ENCODE results near the gene LRRK1. TPM values are rescaled to one million over a fixed set of nuclear protein-coding genes. Genes with fewer than 3 reads are reported as not detected.

LRRK1 gene
- 13.2 TPM for polyA plus RNA-seq

GRCh38 chr15:100918690-100919480, at the start of gene LRRK1:
LRRK1 (plus strand) TSS chr15:100919357; CDS start chr15:100924633, 5,276 bp downstream.
- peaks cover 3% of the 10 kb centered on the region for H3K36me3 Mint-ChIP-seq
- H3K9me3 Mint-ChIP-seq: no peaks in the 10 kb centered on the region
- no peaks in the 10 kb centered on the region for H3K27me3 Mint-ChIP-seq
- H3K4me1 Mint-ChIP-seq: peaks cover 32 to 44% (median 39%) of the 10 kb centered on the region in 3 donors
- peak within 1 kb of the TSS; percentile 94 to 97 (median 97) for H3K4me3 Mint-ChIP-seq
- peak within 1 kb of the TSS; percentile 81 to 95 (median 89) for H3K27ac Mint-ChIP-seq

- Mint-ChIP-seq H3K4me3 (no peak overlapping the region), H3K36me3 (peaks cover 4% of the 10 kb centered on the region), H3K4me1 (peaks cover 0 to 3% (median 2%) of the 10 kb centered on the region in 3 donors), H3K27me3 (peaks cover 27% of the 10 kb centered on the region), H3K27ac (no peak overlapping the region), H3K9me3 (peaks cover 4 to 12% (median 5%) of the 10 kb centered on the region in 3 donors)
Observed at GRCh38 chr15:100873029-100873677, 46.0 kb upstream of the LRRK1 start.

GRCh38 chr15:100875495-100875894, 43.7 kb upstream of the LRRK1 start:
- Mint-ChIP-seq H3K4me3 (peak overlapping the region in 1 of 4 donors; percentile 23), H3K4me1 (peaks cover 0 to 9% (median 3%) of the 10 kb centered on the region in 3 donors), H3K27ac (no peak overlapping the region), H3K27me3 (peaks cover 37% of the 10 kb centered on the region), H3K36me3 (peaks cover 4% of the 10 kb centered on the region), H3K9me3 (no peaks in the 10 kb centered on the region)

- Mint-ChIP-seq H3K4me3 (no peak overlapping the region), H3K4me1 (peaks cover 1 to 10% (median 3%) of the 10 kb centered on the region in 3 donors), H3K9me3 (no peaks in the 10 kb centered on the region), H3K27ac (no peak overlapping the region), H3K36me3 (peaks cover 4% of the 10 kb centered on the region), H3K27me3 (peaks cover 41% of the 10 kb centered on the region)
Observed at GRCh38 chr15:100875976-100876375, 43.2 kb upstream of the LRRK1 start.

- Mint-ChIP-seq H3K36me3 (peaks cover 2% of the 10 kb centered on the region), H3K4me1 (peaks cover 3 to 10% (median 4%) of the 10 kb centered on the region in 3 donors), H3K9me3 (no peaks in the 10 kb centered on the region), H3K4me3 (no peak overlapping the region), H3K27me3 (peaks cover 54% of the 10 kb centered on the region), H3K27ac (peak overlapping the region in 1 of 3 donors; percentile 46)
Observed at GRCh38 chr15:100877551-100877950, 41.6 kb upstream of the LRRK1 start.

- Mint-ChIP-seq H3K4me3 (peak overlapping the region in 2 of 4 donors; percentile 58 to 87), H3K27me3 (peaks cover 56% of the 10 kb centered on the region), H3K27ac (no peak overlapping the region), H3K4me1 (peaks cover 2 to 7% (median 4%) of the 10 kb centered on the region in 3 donors), H3K9me3 (no peaks in the 10 kb centered on the region), H3K36me3 (peaks cover 2% of the 10 kb centered on the region)
Observed at GRCh38 chr15:100878130-100878529, 41.0 kb upstream of the LRRK1 start.

- Mint-ChIP-seq H3K4me1 (peaks cover 2 to 7% (median 4%) of the 10 kb centered on the region in 3 donors), H3K27me3 (peaks cover 58% of the 10 kb centered on the region), H3K27ac (no peak overlapping the region), H3K36me3 (peaks cover 2% of the 10 kb centered on the region), H3K4me3 (peak overlapping the region; percentile 58 to 88 (median 84)), H3K9me3 (no peaks in the 10 kb centered on the region)
Observed at GRCh38 chr15:100878648-100879047, 40.5 kb upstream of the LRRK1 start.

- Mint-ChIP-seq H3K36me3 (peaks cover 2% of the 10 kb centered on the region), H3K27ac (no peak overlapping the region), H3K4me1 (peaks cover 2 to 7% (median 4%) of the 10 kb centered on the region in 3 donors), H3K9me3 (no peaks in the 10 kb centered on the region), H3K27me3 (peaks cover 61% of the 10 kb centered on the region), H3K4me3 (peak overlapping the region in 3 of 4 donors; percentile 58 to 88 (median 87))
Observed at GRCh38 chr15:100879061-100879463, 40.1 kb upstream of the LRRK1 start.

GRCh38 chr15:100879464-100880138, 39.6 kb upstream of the LRRK1 start, which contains the start of gene ALDH1A3:
ALDH1A3 (plus strand) TSS chr15:100879831; CDS start chr15:100879908, 77 bp downstream.
- Mint-ChIP-seq H3K9me3 (no peaks in the 10 kb centered on the region), H3K27ac (no peak within 1 kb of the TSS), H3K27me3 (peaks cover 63% of the 10 kb centered on the region), H3K36me3 (peaks cover 2% of the 10 kb centered on the region), H3K4me1 (peaks cover 2 to 7% (median 4%) of the 10 kb centered on the region in 3 donors), H3K4me3 (peak within 1 kb of the TSS; percentile 58 to 88 (median 84))

GRCh38 chr15:100880139-100880896, 38.8 kb upstream of the LRRK1 start:
- H3K27me3 Mint-ChIP-seq: peaks cover 65% of the 10 kb centered on the region
- H3K9me3 Mint-ChIP-seq: no peaks in the 10 kb centered on the region
- peak overlapping the region; percentile 41 to 79 (median 58) for H3K4me3 Mint-ChIP-seq
- peaks cover 2% of the 10 kb centered on the region for H3K36me3 Mint-ChIP-seq
- no peak overlapping the region for H3K27ac Mint-ChIP-seq
- H3K4me1 Mint-ChIP-seq: peaks cover 2 to 7% (median 4%) of the 10 kb centered on the region in 3 donors

- Mint-ChIP-seq H3K27me3 (peaks cover 65% of the 10 kb centered on the region), H3K4me1 (peaks cover 2 to 7% (median 4%) of the 10 kb centered on the region in 3 donors)
Observed at GRCh38 chr15:100880897-100881242, 38.3 kb upstream of the LRRK1 start.

GRCh38 chr15:100881573-100882336, 37.4 kb upstream of the LRRK1 start:
- Mint-ChIP-seq H3K27me3 (peaks cover 63% of the 10 kb centered on the region), H3K36me3 (no peaks in the 10 kb centered on the region), H3K27ac (peak overlapping the region in 1 of 3 donors; percentile 78), H3K4me1 (peaks cover 2 to 7% (median 4%) of the 10 kb centered on the region in 3 donors), H3K9me3 (no peaks in the 10 kb centered on the region), H3K4me3 (peak overlapping the region in 2 of 4 donors; percentile 43 to 57)

More at GRCh38 chr15:100880897-100881242, 38.3 kb upstream of the LRRK1 start:
- Mint-ChIP-seq H3K4me3 (peak overlapping the region; percentile 43 to 79 (median 62)), H3K9me3 (no peaks in the 10 kb centered on the region), H3K36me3 (no peaks in the 10 kb centered on the region), H3K27ac (no peak overlapping the region)

GRCh38 chr15:100885116-100885515, 34.0 kb upstream of the LRRK1 start:
- no peaks in the 10 kb centered on the region for H3K36me3 Mint-ChIP-seq
- no peak overlapping the region for H3K4me3 Mint-ChIP-seq
- no peak overlapping the region for H3K27ac Mint-ChIP-seq
- peaks cover 4 to 6% (median 5%) of the 10 kb centered on the region in 3 donors for H3K4me1 Mint-ChIP-seq
- peaks cover 60% of the 10 kb centered on the region for H3K27me3 Mint-ChIP-seq
- no peaks in the 10 kb centered on the region for H3K9me3 Mint-ChIP-seq
